MCF 10A (cell line): Measurements from ENCODE around the gene HDGFL2. TPM values are rescaled to one million over a fixed set of nuclear protein-coding genes. Genes with fewer than 3 reads are reported as not detected.

Experiments used
- BruUV-seq: library from RNA; stranded (reverse); fragments of 400-500 nt; replicated peaks from 2 replicates; lab custom pipeline; 2021; lab: Mats Ljungman, UMichigan
- CTCF ChIA-PET: fragments of 300-600 bp; sonication (Branson Sonifier 250); formaldehyde crosslinking; extraction: SDS; loops from one replicate; lab custom pipeline; 2021; ENCODE audit warnings: antibody characterized with exemption, inconsistent platforms; lab: Yijun Ruan, JAX
- POLR2A ChIA-PET: fragments of 300-600, 350-650 bp; sonication (Branson Sonifier 250); formaldehyde crosslinking; extraction: SDS; loops from one replicate; lab custom pipeline; 2020; ENCODE audit warnings: antibody characterized with exemption, inconsistent platforms; lab: Yijun Ruan, JAX
- DNase-seq: peaks from one replicate; pipeline ENCODE4 v3.0.0-alpha.2; 2018; ENCODE audit not compliant: unreplicated experiment
- H3K27ac Mint-ChIP-seq: one replicate; pipeline ENCODE4 v1.8.0; 2022; ENCODE audit warnings: mild to moderate bottlenecking, low read depth, mixed read lengths; ENCODE audit not compliant: unreplicated experiment
- H3K27me3 Mint-ChIP-seq: one replicate; pipeline ENCODE4 v1.8.0; 2022; ENCODE audit warnings: mixed read lengths; ENCODE audit not compliant: insufficient read depth, unreplicated experiment
- H3K36me3 Mint-ChIP-seq: one replicate; pipeline ENCODE4 v1.8.0; 2022; ENCODE audit warnings: mild to moderate bottlenecking, moderate library complexity, mixed read lengths; ENCODE audit not compliant: insufficient read depth, unreplicated experiment
- H3K4me1 Mint-ChIP-seq: one replicate; pipeline ENCODE4 v1.8.0; 2022; ENCODE audit warnings: mixed read lengths; ENCODE audit not compliant: insufficient read depth, unreplicated experiment
- H3K4me3 Mint-ChIP-seq: one replicate; pipeline ENCODE4 v1.8.0; 2022; ENCODE audit warnings: mild to moderate bottlenecking, moderate library complexity, mixed read lengths; ENCODE audit not compliant: unreplicated experiment
- H3K9me3 Mint-ChIP-seq: one replicate; pipeline ENCODE4 v1.8.0; 2022; ENCODE audit warnings: mixed read lengths; ENCODE audit not compliant: unreplicated experiment
- CTCF ChIP-seq: fragments of 200-600 bp; IDR thresholded peaks from one replicate; pipeline ENCODE4 v1.8.0; 2022; ENCODE audit warnings: antibody characterized with exemption, mild to moderate bottlenecking; ENCODE audit not compliant: unreplicated experiment
- intact Hi-C: fragments of 100-400 bp; cut with micrococcal nuclease; formaldehyde crosslinking; loops from 2 replicates; pipeline ENCODE4 v1.14.1; 2022
- total RNA-seq: library from RNA; stranded (reverse); gene quantifications from 2 replicates; pipeline ENCODE4 v1.2.3, GENCODE V29; 2022

The HDGFL2 gene
- total RNA-seq, 1 experiment from 2014 or later: 46.3 TPM

GRCh38 chr19:4444765-4445741 lies 27.0 kb upstream of the HDGFL2 start:
- TSS peak; percentile 79 for BruUV-seq
- CTCF ChIA-PET: interaction anchor here (0.6 to 0.9 kb wide), 3 partner anchors 51 to 99 kb away, joined by 3 to 5 read pairs (median 3); no protein-coding TSS in a partner anchor
- Mint-ChIP-seq H3K36me3 (peaks cover 47% of the 10 kb centered on the region), H3K27me3 (no peaks in the 10 kb centered on the region), H3K9me3 (no peaks in the 10 kb centered on the region), H3K27ac (no peak overlapping the region), H3K4me3 (no peak overlapping the region), H3K4me1 (no peaks in the 10 kb centered on the region)
- POLR2A ChIA-PET: interaction anchor here (0.7 to 1.4 kb wide), 4 partner anchors 9 to 69 kb away, joined by 3 to 4 read pairs (median 3); no protein-coding TSS in a partner anchor
- intact Hi-C loops: no loop called here
- DNase-seq: no peak
- no peak for TF ChIP-seq CTCF

GRCh38 chr19:4445963-4446703 lies 26.0 kb upstream of the HDGFL2 start:
- Mint-ChIP-seq H3K4me1 (no peaks in the 10 kb centered on the region), H3K36me3 (peaks cover 56% of the 10 kb centered on the region), H3K27me3 (no peaks in the 10 kb centered on the region), H3K4me3 (no peak overlapping the region), H3K27ac (no peak overlapping the region), H3K9me3 (no peaks in the 10 kb centered on the region)
- DNase-seq: no peak
- POLR2A ChIA-PET: interaction anchor here (1.0 kb wide), 1 partner anchor 10 kb away, joined by 3 read pairs; no protein-coding TSS in a partner anchor
- TF ChIP-seq CTCF: no peak
- BruUV-seq: no TSS peak
- CTCF ChIA-PET: interaction anchor here (0.6 to 0.9 kb wide), 3 partner anchors 25 to 78 kb away, joined by 3 to 5 read pairs (median 3); no protein-coding TSS in a partner anchor
- intact Hi-C loops: no loop called here

GRCh38 chr19:4446704-4447200 lies 25.3 kb upstream of the HDGFL2 start:
- no peak for TF ChIP-seq CTCF
- ChIA-PET POLR2A (no interaction called here), CTCF (no interaction called here)
- H3K27ac Mint-ChIP-seq: no peak overlapping the region
- no peak overlapping the region for H3K4me3 Mint-ChIP-seq
- H3K4me1 Mint-ChIP-seq: no peaks in the 10 kb centered on the region
- H3K27me3 Mint-ChIP-seq: no peaks in the 10 kb centered on the region
- intact Hi-C loops: no loop called here
- DNase-seq: no peak
- no peaks in the 10 kb centered on the region for H3K9me3 Mint-ChIP-seq
- no TSS peak for BruUV-seq
- H3K36me3 Mint-ChIP-seq: peaks cover 62% of the 10 kb centered on the region
